Measurements from ENCODE around the gene PTGDS. TPM values are rescaled to one million over a fixed set of nuclear protein-coding genes. Genes with fewer than 3 reads are reported as not detected.

Gene PTGDS
- polyA plus RNA-seq, 1 donor from 2014 or later: 2.0 TPM

- no peaks in the 10 kb centered on the region for H3K9me3 ChIP-seq (ENCODE audit: low read length)
- no peaks in the 10 kb centered on the region for H3F3A ChIP-seq (ENCODE audit: insufficient read depth, low read length, poor library complexity, severe bottlenecking)
- no peak overlapping the region for H3K4me3 ChIP-seq (ENCODE audit: low read length)
- H3K9me2 ChIP-seq (ENCODE audit: insufficient read depth, low read length): no peaks in the 10 kb centered on the region
- H3K27me3 ChIP-seq (ENCODE audit: insufficient read depth, low read depth, low read length): no peaks in the 10 kb centered on the region
- peaks cover 8% of the 10 kb centered on the region for H3K79me2 ChIP-seq (replicated peaks; ENCODE audit: insufficient read depth, low read length)
- no peak overlapping the region for H3K4me2 ChIP-seq (ENCODE audit: low read length)
- H2AFZ ChIP-seq (ENCODE audit: low read depth, low read length): no peak overlapping the region
- no peak overlapping the region for H3K27ac ChIP-seq (ENCODE audit: low read length)
- H3K9ac ChIP-seq (ENCODE audit: low read length): no peak overlapping the region
- TF ChIP-seq EP300 (conservative IDR thresholded peaks at IDR 0.05; ENCODE audit: poor library complexity, severe bottlenecking) (no peak), SMC3 (conservative IDR thresholded peaks at IDR 0.05; ENCODE audit: poor library complexity) (no peak), REST (IDR thresholded peaks at IDR 0.05; ENCODE audit: borderline replicate concordance) (no peak), TAF1 (IDR thresholded peaks at IDR 0.05; ENCODE audit: low read depth) (no peak), EZH2 (IDR thresholded peaks at IDR 0.05; ENCODE audit: borderline replicate concordance, insufficient read depth, low read length, poor library complexity, severe bottlenecking) (no peak), CTCF (IDR thresholded peaks at IDR 0.05; ENCODE audit: poor library complexity, severe bottlenecking) (no peak), POLR2AphosphoS5 (IDR thresholded peaks at IDR 0.05) (no peak), MXI1 (conservative IDR thresholded peaks at IDR 0.05; ENCODE audit: poor library complexity, severe bottlenecking) (no peak), RAD21 (conservative IDR thresholded peaks at IDR 0.05) (no peak)
- peaks cover 6% of the 10 kb centered on the region for H3K36me3 ChIP-seq (ENCODE audit: insufficient read depth, low read length)
- no peaks in the 10 kb centered on the region for H4K20me1 ChIP-seq (ENCODE audit: insufficient read depth)
Observed at GRCh38 chr9:136940526-136941230, 36.6 kb upstream of the PTGDS start.

GRCh38 chr9:136941231-136942111 is 35.8 kb upstream of the PTGDS start:
- no peaks in the 10 kb centered on the region for H3K9me3 ChIP-seq (ENCODE audit: low read length)
- TF ChIP-seq POLR2AphosphoS5 (IDR thresholded peaks at IDR 0.05) (no peak), EP300 (conservative IDR thresholded peaks at IDR 0.05; ENCODE audit: poor library complexity, severe bottlenecking) (no peak), TAF1 (IDR thresholded peaks at IDR 0.05; ENCODE audit: low read depth) (no peak), RAD21 (conservative IDR thresholded peaks at IDR 0.05) (no peak), CTCF (IDR thresholded peaks at IDR 0.05; ENCODE audit: poor library complexity, severe bottlenecking) (no peak), SMC3 (conservative IDR thresholded peaks at IDR 0.05; ENCODE audit: poor library complexity) (no peak), MXI1 (conservative IDR thresholded peaks at IDR 0.05; ENCODE audit: poor library complexity, severe bottlenecking) (no peak), EZH2 (IDR thresholded peaks at IDR 0.05; ENCODE audit: borderline replicate concordance, insufficient read depth, low read length, poor library complexity, severe bottlenecking) (no peak), REST (IDR thresholded peaks at IDR 0.05; ENCODE audit: borderline replicate concordance) (no peak)
- no peaks in the 10 kb centered on the region for H4K20me1 ChIP-seq (ENCODE audit: insufficient read depth)
- no peaks in the 10 kb centered on the region for H3K9me2 ChIP-seq (ENCODE audit: insufficient read depth, low read length)
- no peak overlapping the region for H3K4me2 ChIP-seq (ENCODE audit: low read length)
- H3K27ac ChIP-seq (ENCODE audit: low read length): no peak overlapping the region
- H3K79me2 ChIP-seq (replicated peaks; ENCODE audit: insufficient read depth, low read length): peaks cover 8% of the 10 kb centered on the region
- no peak overlapping the region for H3K4me3 ChIP-seq (ENCODE audit: low read length)
- no peaks in the 10 kb centered on the region for H3F3A ChIP-seq (ENCODE audit: insufficient read depth, low read length, poor library complexity, severe bottlenecking)
- H2AFZ ChIP-seq (ENCODE audit: low read depth, low read length): no peak overlapping the region
- H3K9ac ChIP-seq (ENCODE audit: low read length): no peak overlapping the region
- H3K27me3 ChIP-seq (ENCODE audit: insufficient read depth, low read depth, low read length): no peaks in the 10 kb centered on the region
- H3K36me3 ChIP-seq (ENCODE audit: insufficient read depth, low read length): peaks cover 6% of the 10 kb centered on the region

Data from neural cell (in vitro differentiated cells).